HG03039 (cell line): ENCODE measurements around the gene INMT.

Source experiments
- ATAC-seq: cut with Tn5 transposase; IDR thresholded peaks from one replicate; pipeline ENCODE4 v1.9.1; 2021; ENCODE audit warnings: mild to moderate bottlenecking, moderate library complexity; ENCODE audit not compliant: unreplicated experiment

The INMT gene

GRCh38 chr7:30779574-30779973, 27.6 kb downstream of the INMT start:
- no peak for ATAC-seq

- ATAC-seq: no peak
Measured at GRCh38 chr7:30780941-30781340, 29.0 kb downstream of the INMT start.

GRCh38 chr7:30782690-30783089, 30.8 kb downstream of the INMT start:
- no peak for ATAC-seq

GRCh38 chr7:30785786-30786185, 33.9 kb downstream of the INMT start:
- no peak for ATAC-seq

- no peak for ATAC-seq
Measured at GRCh38 chr7:30787486-30787885, 35.6 kb downstream of the INMT start.

GRCh38 chr7:30788640-30789333, 36.9 kb downstream of the INMT start:
- ATAC-seq: no peak

- ATAC-seq: no peak
Measured at GRCh38 chr7:30789334-30789711, 37.4 kb downstream of the INMT start.

DNA sequence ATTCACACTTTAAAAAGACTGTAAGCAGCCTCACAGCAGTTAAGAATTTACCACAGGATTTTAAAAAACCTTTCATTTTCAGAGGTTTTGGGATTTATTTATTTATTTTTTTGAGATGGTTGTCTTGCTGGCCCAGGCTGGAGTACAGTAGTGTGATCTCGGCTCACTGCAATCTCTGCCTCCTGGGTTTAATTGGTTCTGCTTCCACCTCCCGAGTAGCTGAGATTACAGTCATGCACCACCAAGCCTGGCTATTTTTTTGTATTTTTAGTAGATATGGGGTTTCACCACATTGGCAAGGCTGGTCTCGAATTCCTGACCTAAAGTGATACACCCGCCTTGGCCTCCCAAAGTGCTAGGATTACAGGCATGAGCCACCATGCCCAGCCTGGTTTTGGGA, 38.4 kb downstream of the INMT start:
- no peak for ATAC-seq

GRCh38 chr7:30791114-30791513, 39.2 kb downstream of the INMT start:
- ATAC-seq: no peak

GRCh38 chr7:30795161-30795948, 43.4 kb downstream of the INMT start:
- no peak for ATAC-seq

DNA sequence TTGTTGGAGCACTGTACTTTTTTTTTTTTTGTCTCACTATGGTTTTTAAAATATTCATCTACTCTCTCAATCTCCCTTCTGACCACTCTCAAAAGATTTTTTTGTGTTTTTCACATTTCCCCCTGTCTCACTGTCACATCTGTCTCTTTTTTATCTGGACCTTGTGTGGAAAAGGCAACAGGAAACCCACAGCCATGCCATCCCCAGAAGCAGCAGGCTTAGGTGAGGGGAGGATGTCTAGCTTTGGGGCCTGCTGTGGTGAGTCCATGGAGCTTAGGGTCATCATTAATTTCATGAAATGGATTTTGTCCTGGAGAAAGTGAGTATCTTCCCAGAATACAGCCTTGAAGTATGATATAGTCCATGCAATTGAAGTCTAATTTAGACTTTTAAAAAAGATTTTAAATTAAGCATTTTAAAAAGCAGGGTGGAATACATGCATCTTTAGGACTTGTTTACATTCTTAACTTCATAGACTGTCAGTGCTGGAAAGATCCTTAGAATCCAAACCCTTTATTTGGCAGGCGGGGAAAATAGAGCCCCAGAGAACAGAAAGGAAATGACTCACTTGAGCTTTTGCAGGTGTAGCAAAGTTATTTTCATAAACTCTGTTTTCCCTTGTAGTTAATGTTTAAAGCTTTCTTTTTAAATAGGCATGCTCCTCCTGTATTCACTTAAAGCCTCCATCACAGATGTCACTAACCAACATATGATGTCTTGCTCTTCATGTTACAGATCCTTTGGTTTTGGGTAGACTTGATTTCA, 44.4 kb downstream of the INMT start:
- ATAC-seq: no peak

DNA sequence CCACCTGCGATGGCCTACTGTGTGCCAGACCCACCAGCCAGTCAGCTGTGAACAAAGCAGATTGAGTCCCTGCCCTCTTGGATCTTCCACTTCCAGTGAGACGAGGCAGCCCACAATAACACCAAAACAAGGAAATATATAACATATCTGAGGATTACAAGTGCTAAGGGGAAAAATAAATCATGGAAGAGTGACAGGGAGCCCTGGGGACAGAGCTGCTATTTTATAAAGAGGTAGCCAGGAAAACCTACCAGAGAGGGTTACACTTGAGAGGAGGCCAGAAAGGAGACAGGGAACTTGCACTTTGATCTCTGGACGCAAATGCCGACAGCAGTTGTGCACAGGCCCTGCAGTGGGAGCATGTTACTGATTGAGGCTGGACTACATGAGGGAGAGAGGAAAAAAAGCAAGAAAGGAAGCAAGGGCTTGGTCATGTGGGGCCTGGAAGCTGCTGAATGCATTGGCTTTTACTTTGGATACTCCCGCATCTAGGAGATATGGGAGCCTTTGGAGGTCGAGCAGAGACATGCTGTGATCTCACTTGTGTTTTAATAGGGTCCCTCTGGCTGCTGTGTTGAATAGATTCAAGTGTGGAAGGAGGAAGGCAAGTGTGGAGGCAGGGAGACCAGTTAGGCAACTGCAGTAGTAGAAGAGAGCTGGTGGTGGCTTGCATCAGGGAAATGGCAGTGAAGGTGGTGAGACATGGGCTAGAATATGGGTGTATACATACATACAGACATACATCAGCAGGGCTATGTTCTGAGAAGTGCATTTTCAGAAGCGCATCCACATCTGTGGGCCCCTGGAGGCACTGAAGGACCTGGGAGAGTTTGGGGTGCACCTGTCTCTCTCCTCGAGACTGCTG, 45.5 kb downstream of the INMT start:
- no peak for ATAC-seq

- peak; percentile 65 for ATAC-seq
Measured at GRCh38 chr7:30799206-30799975, 47.5 kb downstream of the INMT start.

GRCh38 chr7:30799976-30800661, 48.2 kb downstream of the INMT start:
- ATAC-seq: no peak

DNA sequence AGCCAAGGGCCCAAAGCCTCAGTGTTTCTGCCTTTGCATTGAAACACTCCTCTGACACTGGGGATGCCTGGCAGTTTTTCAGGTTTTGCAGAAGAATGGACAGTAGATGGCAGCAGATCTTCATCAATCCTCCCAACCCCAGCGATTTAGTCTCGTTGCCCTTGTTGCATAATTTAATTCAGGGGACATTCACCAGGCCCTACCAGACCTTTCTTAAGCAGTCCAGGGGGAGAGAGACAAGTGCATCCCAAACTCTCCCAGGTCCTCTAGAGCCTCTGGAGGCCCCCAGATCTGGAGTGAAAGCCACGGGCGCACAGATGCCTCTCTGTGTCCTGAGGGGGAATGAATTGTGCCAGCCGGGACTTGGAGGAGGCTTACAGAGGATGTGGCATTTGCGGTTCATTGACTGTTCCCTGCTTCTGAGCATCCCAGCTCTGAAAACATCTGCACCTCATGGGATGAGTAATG, 48.9 kb downstream of the INMT start:
- no peak for ATAC-seq

- ATAC-seq: no peak
Measured at GRCh38 chr7:30802812-30803211, 50.9 kb downstream of the INMT start.

- no peak for ATAC-seq
Measured at GRCh38 chr7:30804078-30804661, 52.2 kb downstream of the INMT start.

- ATAC-seq: no peak
Measured at GRCh38 chr7:30805081-30805691, 53.3 kb downstream of the INMT start.

DNA sequence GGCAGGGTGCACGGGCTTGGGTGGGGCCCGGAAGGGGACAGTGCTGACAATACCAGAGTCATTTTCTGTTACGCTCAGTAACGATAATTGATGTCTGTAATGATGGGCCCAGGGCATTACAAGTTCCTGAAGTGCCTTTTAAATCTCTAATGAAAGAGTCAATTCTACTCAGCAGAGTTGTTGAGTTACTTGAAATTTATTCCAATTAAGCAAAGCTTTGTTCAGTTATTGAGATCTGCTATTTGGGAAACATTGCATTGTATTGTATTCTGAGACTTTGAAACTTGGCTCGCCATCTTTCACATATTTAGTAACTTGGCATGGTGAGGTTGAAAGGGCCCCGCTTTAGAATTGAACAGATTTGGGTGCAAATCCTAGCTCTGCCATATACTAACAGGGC, 54.0 kb downstream of the INMT start:
- ATAC-seq: no peak
